GM23248 (cell line): ENCODE results near the gene CFAP299.

ENCODE experiments used
- EZH2 ChIP-seq: fragments of 200-600 bp; sonication (generic); IDR thresholded peaks from 2 replicates; pipeline ENCODE4 v1.6.1; 2018; ENCODE audit warnings: antibody characterized with exemption, mild to moderate bottlenecking; ENCODE audit not compliant: insufficient read depth, poor library complexity, severe bottlenecking
- EZH2phosphoT487 ChIP-seq: fragments of 200-600 bp; sonication (generic); IDR thresholded peaks from 2 replicates; pipeline ENCODE4 v1.6.1; 2018; ENCODE audit warnings: antibody characterized with exemption, moderate library complexity, mild to moderate bottlenecking, low read depth; ENCODE audit not compliant: insufficient read depth

- TF ChIP-seq EZH2 (no peak), EZH2phosphoT487 (no peak)
These were observed 613.5 kb downstream of the CFAP299 start for GRCh38 chr4:80948995-80949394.
